GM23248 (cell line): ENCODE results near the gene AGO3. TPM values are rescaled to one million over a fixed set of nuclear protein-coding genes. Genes with fewer than 3 reads are reported as not detected.

Source experiments
- DNase-seq: peaks from one replicate; pipeline ENCODE4 v3.0.0-alpha.2; 2015
- H2AFZ ChIP-seq: fragments of 200-600 bp; sonication (generic); 2 replicates; pipeline ENCODE4 v1.6.1; 2016; ENCODE audit warnings: antibody characterized with exemption
- H3F3A ChIP-seq: fragments of 200-600 bp; sonication (generic); 2 replicates; pipeline ENCODE4 v1.6.1; 2016; ENCODE audit warnings: mild to moderate bottlenecking, antibody characterized with exemption, mixed run types; ENCODE audit not compliant: insufficient read depth
- H3K27ac ChIP-seq: fragments of 200-600 bp; sonication (generic); 2 replicates; pipeline ENCODE4 v1.5.1; 2016; ENCODE audit warnings: mild to moderate bottlenecking
- H3K27me3 ChIP-seq: fragments of 200-600 bp; sonication (generic); replicated peaks from 2 replicates; pipeline ENCODE4 v1.6.1; 2016; ENCODE audit warnings: mild to moderate bottlenecking; ENCODE audit not compliant: insufficient read depth
- H3K36me3 ChIP-seq: fragments of 200-600 bp; sonication (generic); 2 replicates; pipeline ENCODE4 v1.6.1; 2016; ENCODE audit warnings: low read depth, mild to moderate bottlenecking
- H3K4me1 ChIP-seq: fragments of 200-600 bp; sonication (generic); 2 replicates; pipeline ENCODE4 v1.6.1; 2016; ENCODE audit warnings: mild to moderate bottlenecking; ENCODE audit not compliant: insufficient read depth
- H3K4me2 ChIP-seq: fragments of 200-600 bp; sonication (generic); one replicate; pipeline ENCODE4 v1.6.1; 2016; ENCODE audit warnings: mild to moderate bottlenecking; ENCODE audit not compliant: unreplicated experiment
- H3K4me3 ChIP-seq: fragments of 200-600 bp; sonication (generic); 2 replicates; pipeline ENCODE4 v1.5.1; 2016; ENCODE audit warnings: mild to moderate bottlenecking
- H3K79me2 ChIP-seq: fragments of 200-600 bp; sonication (generic); 2 replicates; pipeline ENCODE4 v1.6.1; 2016; ENCODE audit warnings: mild to moderate bottlenecking; ENCODE audit not compliant: insufficient read depth
- H3K9ac ChIP-seq: fragments of 200-600 bp; sonication (generic); 2 replicates; pipeline ENCODE4 v1.6.1; 2016; ENCODE audit warnings: mild to moderate bottlenecking
- H3K9me2 ChIP-seq: fragments of 200-600 bp; sonication (generic); 2 replicates; pipeline ENCODE4 v1.6.1; 2016; ENCODE audit warnings: mixed run types, mild to moderate bottlenecking, moderate library complexity; ENCODE audit not compliant: insufficient read depth
- H3K9me3 ChIP-seq: fragments of 200-600 bp; sonication (generic); one replicate; pipeline ENCODE4 v1.6.1; 2017; ENCODE audit warnings: low read depth
- H4K20me1 ChIP-seq: fragments of 200-600 bp; sonication (generic); 2 replicates; pipeline ENCODE4 v1.6.0; 2016; ENCODE audit not compliant: insufficient read depth
- EZH2 ChIP-seq: fragments of 200-600 bp; sonication (generic); IDR thresholded peaks from 2 replicates; pipeline ENCODE4 v1.6.1; 2018; ENCODE audit warnings: antibody characterized with exemption, mild to moderate bottlenecking; ENCODE audit not compliant: insufficient read depth, poor library complexity, severe bottlenecking
- EZH2phosphoT487 ChIP-seq: fragments of 200-600 bp; sonication (generic); IDR thresholded peaks from 2 replicates; pipeline ENCODE4 v1.6.1; 2018; ENCODE audit warnings: antibody characterized with exemption, moderate library complexity, mild to moderate bottlenecking, low read depth; ENCODE audit not compliant: insufficient read depth
- WGBS, 2 experiments: methylation state at CpG; one replicate each; pipeline ENCODE4 v1.1.6; 2015 to 2017; ENCODE audit warnings: low lambda C conversion rate in 2 of 2, low coverage in 1 of 2; ENCODE audit errors: missing lambda C conversion rate in 2 of 2; 5-methylcytosine and 5-hydroxymethylcytosine counted together
- in situ Hi-C: fragments of 300-500 bp; cut with MboI; formaldehyde crosslinking; loops from 2 replicates; pipeline ENCODE4 v1.15.0; 2020
- polyA plus RNA-seq: library from polyadenylated mRNA; unstranded; fragments of >200 nt; fragmentation: Nextera tagmentation; extraction: Ambion mirVana; gene quantifications from 2 replicates; pipeline ENCODE4 v1.2.1, GENCODE V29; 2016
- total RNA-seq: library from RNA; depleted of rRNA; stranded (reverse); fragments of >200 nt; shearing (Covaris generic); gene quantifications from 2 replicates; pipeline ENCODE4 v1.2.3, GENCODE V29; 2014

AGO3 gene
- total and polyA plus RNA-seq, 2 experiments from 2014 or later: 7.9 to 14.2 TPM

- H3K9ac ChIP-seq: no peak overlapping the region
- H3K4me1 ChIP-seq: peaks cover 5% of the 10 kb centered on the region; the same call in 1 of the 2 replicates
- no peaks in the 10 kb centered on the region for H3K9me3 ChIP-seq
- DNase-seq: no peak
- no peaks in the 10 kb centered on the region for H3K9me2 ChIP-seq
- H3K27me3 ChIP-seq: no peaks in the 10 kb centered on the region
- no peaks in the 10 kb centered on the region for H3K79me2 ChIP-seq
- H3K4me2 ChIP-seq: no peak overlapping the region
- in situ Hi-C loops: no loop called here
- no peak overlapping the region for H2AFZ ChIP-seq
- H3F3A ChIP-seq: peaks cover 15% of the 10 kb centered on the region
- TF ChIP-seq EZH2phosphoT487: no peak
- no peak for TF ChIP-seq EZH2
- 95 to 100% methylated on average over 2 of the region's 2 CpGs for WGBS, 2 experiments
- H3K36me3 ChIP-seq: peaks cover 3% of the 10 kb centered on the region; the same call in 1 of the 2 replicates
- H3K27ac ChIP-seq: no peak overlapping the region
- no peaks in the 10 kb centered on the region for H4K20me1 ChIP-seq
- no peak overlapping the region for H3K4me3 ChIP-seq
Observed at GRCh38 chr1:36031441-36031840, 100.5 kb downstream of the AGO3 start.

GRCh38 chr1:36034692-36035091 lies 103.8 kb downstream of the AGO3 start:
- no peak for TF ChIP-seq EZH2
- no peak for TF ChIP-seq EZH2phosphoT487
- Histone ChIP-seq H3K9ac (no peak overlapping the region), H3K9me2 (no peaks in the 10 kb centered on the region), H3K4me1 (peaks cover 5% of the 10 kb centered on the region; the same call in 1 of the 2 replicates), H3K79me2 (no peaks in the 10 kb centered on the region), H3K4me3 (no peak overlapping the region), H2AFZ (no peak overlapping the region), H4K20me1 (no peaks in the 10 kb centered on the region), H3K4me2 (peak overlapping the region; percentile 48), H3K27me3 (no peaks in the 10 kb centered on the region), H3K9me3 (no peaks in the 10 kb centered on the region), H3K36me3 (peaks cover 8% of the 10 kb centered on the region; the same call in 1 of the 2 replicates), H3K27ac (peak overlapping the region; percentile 23), H3F3A (peaks cover 15% of the 10 kb centered on the region)
- peak; percentile 64 for DNase-seq
- in situ Hi-C loops: no loop called here

- Histone ChIP-seq H3K4me2 (no peak overlapping the region), H3K4me1 (peaks cover 5% of the 10 kb centered on the region; the same call in 1 of the 2 replicates), H3K27me3 (no peaks in the 10 kb centered on the region), H3K27ac (peak overlapping the region; percentile 23), H3F3A (peaks cover 15% of the 10 kb centered on the region), H3K4me3 (no peak overlapping the region), H3K9ac (no peak overlapping the region), H3K36me3 (peaks cover 12% of the 10 kb centered on the region; the same call in 1 of the 2 replicates), H4K20me1 (no peaks in the 10 kb centered on the region), H3K9me2 (no peaks in the 10 kb centered on the region), H3K9me3 (no peaks in the 10 kb centered on the region), H3K79me2 (no peaks in the 10 kb centered on the region), H2AFZ (no peak overlapping the region)
- WGBS, 2 experiments: 96 to 97% methylated on average over 3 of the region's 3 CpGs
- no peak for DNase-seq
- in situ Hi-C loops: no loop called here
- no peak for TF ChIP-seq EZH2
- no peak for TF ChIP-seq EZH2phosphoT487
Observed at GRCh38 chr1:36035154-36035553, 104.2 kb downstream of the AGO3 start.

- H3K9ac ChIP-seq: no peak overlapping the region
- H3K9me2 ChIP-seq: no peaks in the 10 kb centered on the region
- no peak for TF ChIP-seq EZH2phosphoT487
- no peak for TF ChIP-seq EZH2
- no peaks in the 10 kb centered on the region for H3K4me1 ChIP-seq
- no peaks in the 10 kb centered on the region for H3K9me3 ChIP-seq
- H2AFZ ChIP-seq: no peak overlapping the region
- H3K4me2 ChIP-seq: no peak overlapping the region
- peaks cover 46% of the 10 kb centered on the region; the same call in 1 of the 2 replicates for H3K36me3 ChIP-seq
- no peak for DNase-seq
- H3K79me2 ChIP-seq: no peaks in the 10 kb centered on the region
- no peaks in the 10 kb centered on the region for H3K27me3 ChIP-seq
- in situ Hi-C loops: no loop called here
- H4K20me1 ChIP-seq: no peaks in the 10 kb centered on the region
- WGBS, 2 experiments: 85 to 93% methylated on average over 2 of the region's 2 CpGs
- H3K4me3 ChIP-seq: no peak overlapping the region
- no peak overlapping the region for H3K27ac ChIP-seq
- peaks cover 2% of the 10 kb centered on the region; the same call in 1 of the 2 replicates for H3F3A ChIP-seq
Observed at GRCh38 chr1:36040238-36040637, 109.3 kb downstream of the AGO3 start.

GRCh38 chr1:36051821-36052220 lies 120.9 kb downstream of the AGO3 start:
- no peak overlapping the region for H3K27ac ChIP-seq
- in situ Hi-C loops: no loop called here

More at GRCh38 chr1:36051821-36052220, 120.9 kb downstream of the AGO3 start:
- no peak for DNase-seq
- H2AFZ ChIP-seq: no peak overlapping the region
- no peaks in the 10 kb centered on the region for H4K20me1 ChIP-seq
- H3K9me2 ChIP-seq: no peaks in the 10 kb centered on the region
- H3K36me3 ChIP-seq: peaks cover 33% of the 10 kb centered on the region; the same call in 1 of the 2 replicates
- no peaks in the 10 kb centered on the region for H3K79me2 ChIP-seq
- H3K9me3 ChIP-seq: no peaks in the 10 kb centered on the region
- no peaks in the 10 kb centered on the region for H3F3A ChIP-seq
- no peak overlapping the region for H3K4me3 ChIP-seq
- no peak for TF ChIP-seq EZH2
- no peak for TF ChIP-seq EZH2phosphoT487
- no peak overlapping the region for H3K9ac ChIP-seq
- H3K27me3 ChIP-seq: no peaks in the 10 kb centered on the region
- H3K4me2 ChIP-seq: no peak overlapping the region
- H3K4me1 ChIP-seq: no peaks in the 10 kb centered on the region
